GM12892 (cell line): ENCODE results near the gene UIMC1. TPM values are rescaled to one million over a fixed set of nuclear protein-coding genes. Genes with fewer than 3 reads are reported as not detected.
A peak's percentile ranks its signal among the peaks of the same experiment; 100 is the strongest.
"Not testable (repeated sequence)": the region's sequence is repeated elsewhere in the genome, so short reads cannot be mapped to it uniquely, and the experiment has no call there.

Source experiments
- DNase-seq: peaks from one replicate; pipeline ENCODE4 v3.0.0; 2011; ENCODE audit not compliant: insufficient read length
- FAIRE-seq: peaks from 2 replicates; lab custom pipeline; 2011; peaks lifted over from hg19 to GRCh38; lab: Jason Lieb, UNC
- POLR2A ChIP-seq: IDR thresholded peaks from 2 replicates; pipeline ENCODE4 v1.6.1; 2011; ENCODE audit warnings: low read depth, low read length, control low read depth
- POLR2AphosphoS5 ChIP-seq: IDR thresholded peaks from 2 replicates; pipeline ENCODE4 v1.6.1; 2011; ENCODE audit warnings: low read depth, low read length, control low read depth
- TAF1 ChIP-seq: IDR thresholded peaks from 2 replicates; pipeline ENCODE4 v1.6.1; 2011; ENCODE audit warnings: low read depth, mild to moderate bottlenecking, control low read depth, low read length, borderline replicate concordance
- polyA plus RNA-seq: library from polyadenylated mRNA; unstranded; fragments of >200 nt; gene quantifications from one replicate; pipeline ENCODE4 v1.2.1, GENCODE V29; 2012; ENCODE audit warnings: missing spikeins, inconsistent platforms; ENCODE audit not compliant: missing spikeins

Gene UIMC1
- 31.6 TPM for polyA plus RNA-seq

- FAIRE-seq = peak; percentile 95
- peak; percentile 80 for TF ChIP-seq POLR2AphosphoS5
- peak; percentile 89 for TF ChIP-seq TAF1
- peak; percentile 80 for TF ChIP-seq POLR2A
These were observed at the start of gene UIMC1 for GRCh38 chr5:177006265-177006972. Gene UIMC1 (minus strand): TSS chr5:177006779. CDS start chr5:176982615, 24,164 bp downstream.

GRCh38 chr5:177049285-177049684 lies 42.7 kb upstream of the UIMC1 start:
- FAIRE-seq (no peak), DNase-seq (no peak)
- TF ChIP-seq POLR2A = no peak

More at GRCh38 chr5:177006265-177006972, at the start of gene UIMC1:
- peak; percentile 78 for DNase-seq

- DNase-seq, FAIRE-seq: not testable (repeated sequence)
These were observed 42.0 kb upstream of the UIMC1 start for GRCh38 chr5:177048531-177048930.

GRCh38 chr5:177045631-177046030 lies 39.1 kb upstream of the UIMC1 start:
- no peak for FAIRE-seq
- DNase-seq = no peak
- TF ChIP-seq TAF1 (no peak), POLR2AphosphoS5 (no peak), POLR2A (no peak)

- no peak for DNase-seq
- TF ChIP-seq POLR2A (no peak), POLR2AphosphoS5 (no peak), TAF1 (no peak)
- no peak for FAIRE-seq
These were observed 38.1 kb upstream of the UIMC1 start for GRCh38 chr5:177044641-177045040.

GRCh38 chr5:177043958-177044357 lies 37.4 kb upstream of the UIMC1 start:
- FAIRE-seq (no peak), DNase-seq (no peak)
- TF ChIP-seq POLR2A (no peak), POLR2AphosphoS5 (no peak), TAF1 (no peak)

- DNase-seq (no peak), FAIRE-seq (no peak)
- TF ChIP-seq POLR2AphosphoS5 (no peak), TAF1 (no peak), POLR2A (no peak)
These were observed 36.5 kb upstream of the UIMC1 start for GRCh38 chr5:177043114-177043513.

- TF ChIP-seq POLR2AphosphoS5 (no peak), TAF1 (no peak), POLR2A (no peak)
- DNase-seq (no peak), FAIRE-seq (no peak)
These were observed 35.4 kb upstream of the UIMC1 start for GRCh38 chr5:177041936-177042335.

- no peak for DNase-seq
- TF ChIP-seq POLR2AphosphoS5 (no peak), POLR2A (no peak), TAF1 (no peak)
- FAIRE-seq = no peak
These were observed 34.3 kb upstream of the UIMC1 start for GRCh38 chr5:177040814-177041420.

- FAIRE-seq = no peak
- TF ChIP-seq TAF1 = no peak
- no peak for DNase-seq
These were observed 30.3 kb upstream of the UIMC1 start for GRCh38 chr5:177036921-177037320.

- TF ChIP-seq POLR2A (no peak), TAF1 (no peak), POLR2AphosphoS5 (no peak)
- FAIRE-seq (no peak), DNase-seq (no peak)
These were observed 29.9 kb upstream of the UIMC1 start for GRCh38 chr5:177036443-177036842.

- FAIRE-seq (no peak), DNase-seq (no peak)
- TF ChIP-seq POLR2AphosphoS5 = no peak
- no peak for TF ChIP-seq POLR2A
- no peak for TF ChIP-seq TAF1
These were observed 29.4 kb upstream of the UIMC1 start for GRCh38 chr5:177035976-177036375.
